NB4 (cell line): ENCODE results near the gene C6.

Experiments
- CTCF ChIP-seq: IDR thresholded peaks from one replicate; pipeline ENCODE4 v1.5.1; 2012; ENCODE audit warnings: low read depth, low read length
- MYC ChIP-seq: IDR thresholded peaks from 2 replicates; pipeline ENCODE4 v1.6.1; 2011; ENCODE audit warnings: low read depth, low read length
- POLR2A ChIP-seq: IDR thresholded peaks from 2 replicates; pipeline ENCODE4 v1.6.1; 2011; ENCODE audit warnings: mild to moderate bottlenecking; ENCODE audit not compliant: insufficient read length; ENCODE audit errors: extremely low read depth
- TF ChIP-seq, protein P1 (sequence below): IDR thresholded peaks from 2 replicates; pipeline ENCODE4 v1.6.1; 2011; ENCODE audit warnings: low read depth, low read length

- no peak for TF ChIP-seq CTCF
- TF ChIP-seq POLR2A: no peak
- TF ChIP-seq, protein P1, sequence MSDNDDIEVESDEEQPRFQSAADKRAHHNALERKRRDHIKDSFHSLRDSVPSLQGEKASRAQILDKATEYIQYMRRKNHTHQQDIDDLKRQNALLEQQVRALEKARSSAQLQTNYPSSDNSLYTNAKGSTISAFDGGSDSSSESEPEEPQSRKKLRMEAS: no peak
- TF ChIP-seq MYC: no peak
Measured at GRCh38 chr5:41212935-41213334, 397 bp downstream of the C6 start.
